Neural progenitor cell (in vitro differentiated cells): ENCODE data around the gene SLC16A12. TPM values are rescaled to one million over a fixed set of nuclear protein-coding genes. Genes with fewer than 3 reads are reported as not detected.

Experiments used
- DNase-seq: peaks from one replicate; pipeline ENCODE4 v3.0.0-alpha.2; 2016; ENCODE audit warnings: low spot score
- H2AFZ ChIP-seq: fragments of 200-600 bp; sonication (generic); replicated peaks from 2 replicates; pipeline ENCODE4 v1.6.1; 2016; ENCODE audit warnings: antibody characterized with exemption
- H3F3A ChIP-seq: fragments of 200-600 bp; sonication (generic); 2 replicates; pipeline ENCODE4 v1.6.1; 2016; ENCODE audit warnings: antibody characterized with exemption, low read depth
- H3K27ac ChIP-seq: fragments of 200-600 bp; sonication (generic); 2 replicates; pipeline ENCODE4 v1.5.1; 2016; ENCODE audit warnings: mild to moderate bottlenecking
- H3K27me3 ChIP-seq: fragments of 200-600 bp; sonication (generic); 2 replicates; pipeline ENCODE4 v1.6.1; 2016; ENCODE audit warnings: mild to moderate bottlenecking, moderate library complexity
- H3K36me3 ChIP-seq: fragments of 200-600 bp; sonication (generic); 2 replicates; pipeline ENCODE4 v1.5.1; 2016
- H3K4me1 ChIP-seq: fragments of 200-600 bp; sonication (generic); 2 replicates; pipeline ENCODE4 v1.6.1; 2016; ENCODE audit warnings: mixed run types
- H3K4me2 ChIP-seq: fragments of 200-600 bp; sonication (generic); 2 replicates; pipeline ENCODE4 v1.6.1; 2016
- H3K4me3 ChIP-seq: fragments of 200-600 bp; sonication (generic); 2 replicates; pipeline ENCODE4 v1.5.1; 2016
- H3K79me2 ChIP-seq: fragments of 200-600 bp; sonication (generic); 2 replicates; pipeline ENCODE4 v1.6.1; 2016; ENCODE audit warnings: low read depth
- H3K9ac ChIP-seq: fragments of 200-600 bp; sonication (generic); 2 replicates; pipeline ENCODE4 v1.6.1; 2016
- H3K9me3 ChIP-seq: fragments of 200-600 bp; sonication (generic); 2 replicates; pipeline ENCODE4 v1.5.1; 2016; ENCODE audit warnings: low read depth
- H4K20me1 ChIP-seq: fragments of 200-600 bp; sonication (generic); 2 replicates; pipeline ENCODE4 v1.6.1; 2016; ENCODE audit warnings: low read depth
- H3K27ac Mint-ChIP-seq: 3 replicates; pipeline ENCODE4 v1.8.0; 2021; ENCODE audit warnings: mixed read lengths
- H3K27me3 Mint-ChIP-seq: 2 replicates; pipeline ENCODE4 v1.8.0; 2022; ENCODE audit warnings: low read depth, mild to moderate bottlenecking, inconsistent platforms, moderate library complexity, mixed read lengths; ENCODE audit not compliant: insufficient read depth
- H3K36me3 Mint-ChIP-seq: 3 replicates; pipeline ENCODE4 v1.8.0; 2021; ENCODE audit warnings: mixed read lengths
- H3K4me1 Mint-ChIP-seq: 3 replicates; pipeline ENCODE4 v1.8.0; 2021; ENCODE audit warnings: mixed read lengths
- H3K4me3 Mint-ChIP-seq: 3 replicates; pipeline ENCODE4 v1.8.0; 2021; ENCODE audit warnings: mild to moderate bottlenecking, moderate library complexity, mixed read lengths
- H3K9me3 Mint-ChIP-seq: 3 replicates; pipeline ENCODE4 v1.8.0; 2020; ENCODE audit warnings: mixed read lengths
- EZH2 ChIP-seq: fragments of 200-600 bp; sonication (generic); IDR thresholded peaks from 2 replicates; pipeline ENCODE4 v1.6.1; 2017; ENCODE audit warnings: antibody characterized with exemption, mild to moderate bottlenecking, moderate library complexity
- EZH2phosphoT487 ChIP-seq: fragments of 200-600 bp; sonication (generic); IDR thresholded peaks from 2 replicates; pipeline ENCODE4 v1.6.1; 2017; ENCODE audit warnings: antibody characterized with exemption
- total RNA-seq: library from RNA; depleted of rRNA; stranded (reverse); fragments of >200 nt; gene quantifications from 2 replicates; pipeline ENCODE4 v1.2.3, GENCODE V29; 2015; ENCODE audit warnings: low replicate concordance
- TF ChIP-seq, protein P1 (sequence below): fragments of 200-600 bp; sonication (generic); IDR thresholded peaks from 2 replicates; pipeline ENCODE4 v1.5.1; 2017; ENCODE audit warnings: antibody characterized with exemption, mild to moderate bottlenecking

The SLC16A12 gene
- total RNA-seq, 1 donor from 2014 or later = not detected

DNA sequence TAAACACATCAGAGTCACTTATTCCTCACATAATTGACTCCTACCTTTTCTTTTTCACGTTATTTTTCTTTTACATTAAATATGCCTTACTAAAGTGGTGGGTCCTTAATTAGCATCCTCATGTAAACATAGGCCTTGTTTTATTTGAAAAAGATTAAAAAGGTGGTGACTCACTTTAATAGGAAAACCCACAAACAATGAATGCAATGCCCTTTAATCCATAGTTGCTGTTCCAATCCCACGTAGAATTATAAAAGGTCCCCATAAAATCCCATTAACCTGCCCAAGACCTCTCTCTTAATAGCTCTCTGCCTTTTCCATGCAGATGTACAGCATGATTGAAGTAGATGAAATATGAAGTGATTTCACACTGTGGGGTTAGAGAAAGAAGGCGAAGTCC is 32.2 kb downstream of the SLC16A12 start:
- peaks cover 7% of the 10 kb centered on the region for H3K9me3 Mint-ChIP-seq
- Histone ChIP-seq H3K79me2 (no peaks in the 10 kb centered on the region), H3K4me3 (no peak overlapping the region), H2AFZ (no peak overlapping the region), H3K4me1 (no peaks in the 10 kb centered on the region), H3K9me3 (no peaks in the 10 kb centered on the region), H3K4me2 (no peak overlapping the region), H3K27me3 (no peaks in the 10 kb centered on the region), H4K20me1 (no peaks in the 10 kb centered on the region), H3K27ac (no peak overlapping the region), H3F3A (no peaks in the 10 kb centered on the region), H3K36me3 (no peaks in the 10 kb centered on the region), H3K9ac (no peak overlapping the region)
- no peaks in the 10 kb centered on the region for H3K4me1 Mint-ChIP-seq
- H3K4me3 Mint-ChIP-seq = no peak overlapping the region
- no peaks in the 10 kb centered on the region for H3K36me3 Mint-ChIP-seq
- TF ChIP-seq EZH2 = no peak
- TF ChIP-seq, protein P1, sequence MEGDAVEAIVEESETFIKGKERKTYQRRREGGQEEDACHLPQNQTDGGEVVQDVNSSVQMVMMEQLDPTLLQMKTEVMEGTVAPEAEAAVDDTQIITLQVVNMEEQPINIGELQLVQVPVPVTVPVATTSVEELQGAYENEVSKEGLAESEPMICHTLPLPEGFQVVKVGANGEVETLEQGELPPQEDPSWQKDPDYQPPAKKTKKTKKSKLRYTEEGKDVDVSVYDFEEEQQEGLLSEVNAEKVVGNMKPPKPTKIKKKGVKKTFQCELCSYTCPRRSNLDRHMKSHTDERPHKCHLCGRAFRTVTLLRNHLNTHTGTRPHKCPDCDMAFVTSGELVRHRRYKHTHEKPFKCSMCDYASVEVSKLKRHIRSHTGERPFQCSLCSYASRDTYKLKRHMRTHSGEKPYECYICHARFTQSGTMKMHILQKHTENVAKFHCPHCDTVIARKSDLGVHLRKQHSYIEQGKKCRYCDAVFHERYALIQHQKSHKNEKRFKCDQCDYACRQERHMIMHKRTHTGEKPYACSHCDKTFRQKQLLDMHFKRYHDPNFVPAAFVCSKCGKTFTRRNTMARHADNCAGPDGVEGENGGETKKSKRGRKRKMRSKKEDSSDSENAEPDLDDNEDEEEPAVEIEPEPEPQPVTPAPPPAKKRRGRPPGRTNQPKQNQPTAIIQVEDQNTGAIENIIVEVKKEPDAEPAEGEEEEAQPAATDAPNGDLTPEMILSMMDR = no peak
- DNase-seq = no peak
- no peak overlapping the region for H3K27ac Mint-ChIP-seq
- peaks cover 2% of the 10 kb centered on the region for H3K27me3 Mint-ChIP-seq

DNA sequence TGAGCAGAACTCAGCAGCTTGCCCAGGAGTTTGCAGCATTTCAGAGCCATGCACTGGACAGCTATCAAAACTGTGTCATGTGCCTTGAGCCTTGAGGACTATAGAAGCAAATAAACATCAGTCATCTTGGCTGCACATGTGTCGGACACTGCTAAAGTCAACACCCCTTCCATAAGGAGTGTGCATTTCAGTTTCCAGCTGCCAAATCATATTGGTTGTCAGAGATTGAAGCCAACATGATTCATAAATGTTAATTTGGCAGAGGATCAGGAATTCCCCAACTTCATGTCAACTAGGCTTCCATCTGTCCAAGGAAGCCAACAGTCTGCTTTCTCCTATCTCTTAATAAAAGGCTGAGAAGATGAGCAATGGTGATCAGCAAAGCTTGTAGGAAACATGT is 32.8 kb downstream of the SLC16A12 start:
- Histone ChIP-seq H3K4me2 (no peak overlapping the region), H3K9me3 (no peaks in the 10 kb centered on the region)

DNA sequence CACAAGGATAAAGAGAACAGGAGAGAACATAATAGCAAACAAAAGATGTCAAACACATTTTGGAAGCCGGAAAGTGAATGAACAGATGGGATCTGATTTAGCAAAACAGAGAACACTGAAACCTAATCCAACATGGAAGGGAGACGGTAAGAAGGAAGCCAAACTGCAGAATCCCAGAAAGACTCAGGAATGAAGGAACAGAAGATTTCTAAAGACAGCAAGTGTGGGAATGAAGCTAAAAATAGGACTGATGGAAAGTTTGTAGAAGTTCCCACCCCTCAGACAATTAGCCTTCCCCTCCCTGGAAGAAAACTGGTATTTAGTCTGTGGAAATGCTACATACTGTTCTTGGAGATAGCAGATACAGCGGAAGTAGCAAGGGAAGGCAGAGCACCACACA is 40.8 kb downstream of the SLC16A12 start:
- Mint-ChIP-seq H3K4me3 (no peak overlapping the region), H3K27ac (no peak overlapping the region), H3K4me1 (peaks cover 15% of the 10 kb centered on the region), H3K9me3 (no peaks in the 10 kb centered on the region), H3K27me3 (no peaks in the 10 kb centered on the region), H3K36me3 (no peaks in the 10 kb centered on the region)
- peaks cover 14% of the 10 kb centered on the region for H3K4me1 ChIP-seq
- H4K20me1 ChIP-seq = no peaks in the 10 kb centered on the region
- no peak for DNase-seq
- H3F3A ChIP-seq = no peaks in the 10 kb centered on the region
- peak overlapping the region; percentile 76 for H2AFZ ChIP-seq
- no peaks in the 10 kb centered on the region for H3K79me2 ChIP-seq
- TF ChIP-seq EZH2 = no peak
- TF ChIP-seq EZH2phosphoT487 = no peak
- TF ChIP-seq, protein P1 = no peak
- no peaks in the 10 kb centered on the region for H3K27me3 ChIP-seq
- no peaks in the 10 kb centered on the region for H3K36me3 ChIP-seq
- H3K4me3 ChIP-seq = no peak overlapping the region
- no peaks in the 10 kb centered on the region for H3K9me3 ChIP-seq
- H3K4me2 ChIP-seq = no peak overlapping the region
- H3K27ac ChIP-seq = no peak overlapping the region
- no peak overlapping the region for H3K9ac ChIP-seq

More for the DNA sequence above, 32.8 kb downstream of the SLC16A12 start:
- H3K27me3 ChIP-seq = no peaks in the 10 kb centered on the region
- no peaks in the 10 kb centered on the region for H3K36me3 ChIP-seq
- no peak for DNase-seq
- H3K27me3 Mint-ChIP-seq = peaks cover 2% of the 10 kb centered on the region
- H3K27ac Mint-ChIP-seq = no peak overlapping the region
- H3F3A ChIP-seq = no peaks in the 10 kb centered on the region
- H2AFZ ChIP-seq = no peak overlapping the region
- no peak overlapping the region for H3K4me3 Mint-ChIP-seq
- H3K4me1 ChIP-seq = no peaks in the 10 kb centered on the region
- peaks cover 7% of the 10 kb centered on the region for H3K9me3 Mint-ChIP-seq
- no peak overlapping the region for H3K9ac ChIP-seq
- H3K36me3 Mint-ChIP-seq = no peaks in the 10 kb centered on the region
- no peak overlapping the region for H3K4me3 ChIP-seq
- H3K4me1 Mint-ChIP-seq = no peaks in the 10 kb centered on the region
- H4K20me1 ChIP-seq = no peaks in the 10 kb centered on the region
- no peaks in the 10 kb centered on the region for H3K79me2 ChIP-seq
- TF ChIP-seq, protein P1 = no peak
- TF ChIP-seq EZH2phosphoT487 = no peak
- H3K27ac ChIP-seq = no peak overlapping the region

DNA sequence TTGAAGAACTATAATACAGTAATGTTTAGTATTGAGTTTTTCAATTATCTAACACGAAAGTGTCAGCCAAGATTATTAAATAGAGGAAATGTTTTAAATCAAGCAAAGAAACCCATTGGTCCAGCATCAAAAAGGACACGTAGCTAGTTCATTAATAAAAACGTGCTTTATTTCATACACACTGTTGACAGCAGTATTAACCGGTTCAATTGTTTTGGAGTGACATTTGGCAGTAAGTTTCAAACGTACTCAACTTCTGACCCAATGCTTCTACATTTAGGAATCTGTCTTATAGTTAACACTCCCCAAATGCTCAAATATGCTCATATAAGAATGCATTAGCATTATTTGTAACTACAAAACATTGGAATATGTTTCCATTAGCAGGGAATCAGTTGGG is 41.3 kb downstream of the SLC16A12 start:
- Histone ChIP-seq H3K4me2 (no peak overlapping the region), H3K27ac (no peak overlapping the region), H3K36me3 (no peaks in the 10 kb centered on the region), H4K20me1 (no peaks in the 10 kb centered on the region), H3K27me3 (no peaks in the 10 kb centered on the region), H3K79me2 (no peaks in the 10 kb centered on the region), H3K9me3 (no peaks in the 10 kb centered on the region), H3K4me3 (no peak overlapping the region), H3K9ac (no peak overlapping the region), H3F3A (no peaks in the 10 kb centered on the region), H3K4me1 (peaks cover 14% of the 10 kb centered on the region), H2AFZ (peak overlapping the region; percentile 76)
- no peaks in the 10 kb centered on the region for H3K36me3 Mint-ChIP-seq
- no peak overlapping the region for H3K27ac Mint-ChIP-seq
- H3K4me3 Mint-ChIP-seq = no peak overlapping the region
- no peak for DNase-seq
- TF ChIP-seq, protein P1 = no peak
- TF ChIP-seq EZH2 (no peak), EZH2phosphoT487 (no peak)
- no peaks in the 10 kb centered on the region for H3K9me3 Mint-ChIP-seq
- no peaks in the 10 kb centered on the region for H3K27me3 Mint-ChIP-seq
- H3K4me1 Mint-ChIP-seq = peaks cover 15% of the 10 kb centered on the region
